BLaER1 (cell line): ENCODE results near the gene KIF4B.
"Not testable (repeated sequence)": the region's sequence is repeated elsewhere in the genome, so short reads cannot be mapped to it uniquely, and the experiment has no call there.

ENCODE experiments used
- H3K27ac ChIP-seq: shearing (Covaris generic); formaldehyde crosslinking; 2 replicates; pipeline ENCODE4 v1.8.1; 2022
- H3K27me3 ChIP-seq: shearing (Covaris generic); formaldehyde crosslinking; 2 replicates; pipeline ENCODE4 v1.8.1; 2022
- H3K36me3 ChIP-seq: shearing (Covaris generic); formaldehyde crosslinking; 2 replicates; pipeline ENCODE4 v1.8.1; 2022
- H3K4me1 ChIP-seq: shearing (Covaris generic); formaldehyde crosslinking; 2 replicates; pipeline ENCODE4 v1.8.1; 2022
- H3K4me2 ChIP-seq: shearing (Covaris generic); formaldehyde crosslinking; 2 replicates; pipeline ENCODE4 v1.8.1; 2022
- H3K4me3 ChIP-seq: shearing (Covaris generic); formaldehyde crosslinking; 2 replicates; pipeline ENCODE4 v1.8.1; 2022
- H3K9ac ChIP-seq: shearing (Covaris generic); formaldehyde crosslinking; 2 replicates; pipeline ENCODE4 v1.8.1; 2022
- H3K9me3 ChIP-seq: shearing (Covaris generic); formaldehyde crosslinking; 2 replicates; pipeline ENCODE4 v1.8.1; 2022
- H4K20me1 ChIP-seq: shearing (Covaris generic); formaldehyde crosslinking; 2 replicates; pipeline ENCODE4 v1.8.1; 2022
- Cebpa-rat ChIP-seq: shearing (Covaris generic); IDR thresholded peaks from 2 replicates; pipeline ENCODE4 v1.8.1; 2022

Gene KIF4B

GRCh38 chr5:154984946-154985516, 28.5 kb upstream of the KIF4B start:
- no peak overlapping the region for H3K9ac ChIP-seq
- no peak overlapping the region for H3K27ac ChIP-seq
- TF ChIP-seq Cebpa-rat, result no peak

GRCh38 chr5:154986151-154986550, 27.4 kb upstream of the KIF4B start:
- no peak overlapping the region for H3K4me3 ChIP-seq
- H3K27ac ChIP-seq, result no peak overlapping the region
- no peaks in the 10 kb centered on the region for H3K27me3 ChIP-seq
- peaks cover 3% of the 10 kb centered on the region for H3K4me1 ChIP-seq
- no peaks in the 10 kb centered on the region for H3K36me3 ChIP-seq
- H3K9ac ChIP-seq, result no peak overlapping the region
- H3K9me3 ChIP-seq, result no peaks in the 10 kb centered on the region
- H4K20me1 ChIP-seq, result no peaks in the 10 kb centered on the region
- no peak for TF ChIP-seq Cebpa-rat
- H3K4me2 ChIP-seq, result no peak overlapping the region

More at GRCh38 chr5:154984946-154985516, 28.5 kb upstream of the KIF4B start:
- Histone ChIP-seq H3K4me3 (no peak overlapping the region), H4K20me1 (no peaks in the 10 kb centered on the region), H3K27me3 (no peaks in the 10 kb centered on the region), H3K36me3 (no peaks in the 10 kb centered on the region), H3K4me1 (no peaks in the 10 kb centered on the region), H3K9me3 (no peaks in the 10 kb centered on the region), H3K4me2 (no peak overlapping the region)

GRCh38 chr5:154989626-154990025, 23.9 kb upstream of the KIF4B start:
- no peaks in the 10 kb centered on the region for H4K20me1 ChIP-seq
- no peak for TF ChIP-seq Cebpa-rat
- peaks cover 34% of the 10 kb centered on the region for H3K4me1 ChIP-seq
- no peak overlapping the region for H3K4me3 ChIP-seq
- H3K36me3 ChIP-seq, result no peaks in the 10 kb centered on the region
- no peak overlapping the region for H3K9ac ChIP-seq
- H3K4me2 ChIP-seq, result no peak overlapping the region
- H3K9me3 ChIP-seq, result no peaks in the 10 kb centered on the region
- H3K27me3 ChIP-seq, result no peaks in the 10 kb centered on the region
- no peak overlapping the region for H3K27ac ChIP-seq

GRCh38 chr5:154993461-154993860, 20.1 kb upstream of the KIF4B start:
- peak overlapping the region; percentile 79 for H3K4me2 ChIP-seq
- no peaks in the 10 kb centered on the region for H3K36me3 ChIP-seq
- peak overlapping the region; percentile 78 for H3K27ac ChIP-seq
- H4K20me1 ChIP-seq, result no peaks in the 10 kb centered on the region
- no peaks in the 10 kb centered on the region for H3K9me3 ChIP-seq
- H3K4me1 ChIP-seq, result peaks cover 39% of the 10 kb centered on the region
- TF ChIP-seq Cebpa-rat, result no peak
- no peak overlapping the region for H3K4me3 ChIP-seq
- H3K27me3 ChIP-seq, result no peaks in the 10 kb centered on the region
- no peak overlapping the region for H3K9ac ChIP-seq

DNA sequence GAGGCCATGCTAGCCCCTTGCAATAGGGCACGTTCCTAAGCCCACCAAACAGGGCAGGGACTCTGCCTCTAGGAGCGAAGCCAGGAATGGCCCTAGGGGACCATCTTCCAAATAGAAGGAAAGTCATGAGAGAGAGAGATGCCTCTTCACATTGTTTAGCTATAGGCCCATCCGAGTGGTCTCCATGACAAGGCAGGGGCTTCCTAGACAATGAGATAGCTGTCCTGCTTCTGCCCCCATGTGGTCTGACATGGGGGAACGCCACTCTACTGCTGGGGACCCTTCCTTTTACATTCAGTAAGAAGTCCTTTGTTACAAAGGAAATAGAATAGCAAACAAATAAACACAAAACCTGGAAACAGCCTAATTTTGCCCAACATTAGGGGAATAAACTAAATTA, 17.9 kb upstream of the KIF4B start:
- TF ChIP-seq Cebpa-rat, result no peak
- Histone ChIP-seq H3K4me3 (no peak overlapping the region), H4K20me1 (no peaks in the 10 kb centered on the region), H3K4me1 (peaks cover 39% of the 10 kb centered on the region), H3K36me3 (no peaks in the 10 kb centered on the region), H3K9ac (no peak overlapping the region), H3K27me3 (no peaks in the 10 kb centered on the region), H3K9me3 (no peaks in the 10 kb centered on the region), H3K4me2 (no peak overlapping the region), H3K27ac (no peak overlapping the region)

DNA sequence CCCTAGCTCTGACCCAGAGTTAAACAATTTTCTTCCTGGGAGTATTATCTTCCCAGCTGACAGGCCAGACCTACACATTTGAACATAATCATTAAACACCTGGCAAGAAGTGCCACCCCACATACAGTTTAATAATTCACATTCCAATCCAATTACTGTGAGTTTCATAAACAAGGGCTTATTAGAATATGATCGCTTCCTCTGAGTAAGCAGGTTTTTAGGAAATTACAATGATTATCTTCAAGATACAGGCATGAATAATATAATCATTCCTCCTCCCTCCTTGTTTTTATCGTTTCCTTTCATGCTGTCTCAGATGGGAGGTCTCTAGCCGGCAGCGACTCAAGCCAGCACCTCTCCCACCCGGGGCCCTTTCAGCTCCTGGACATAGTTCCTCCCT, 15.8 kb upstream of the KIF4B start:
- no peak for TF ChIP-seq Cebpa-rat
- Histone ChIP-seq H3K27ac (no peak overlapping the region), H4K20me1 (no peaks in the 10 kb centered on the region)

GRCh38 chr5:154999865-155000264, 13.7 kb upstream of the KIF4B start:
- Histone ChIP-seq H3K4me2 (no peak overlapping the region), H3K9ac (no peak overlapping the region), H3K36me3 (no peaks in the 10 kb centered on the region)

More for the DNA sequence above, 15.8 kb upstream of the KIF4B start:
- H3K36me3 ChIP-seq, result no peaks in the 10 kb centered on the region
- no peaks in the 10 kb centered on the region for H3K9me3 ChIP-seq
- H3K4me2 ChIP-seq, result no peak overlapping the region
- H3K9ac ChIP-seq, result no peak overlapping the region
- peaks cover 20% of the 10 kb centered on the region for H3K4me1 ChIP-seq
- H3K4me3 ChIP-seq, result no peak overlapping the region
- H3K27me3 ChIP-seq, result no peaks in the 10 kb centered on the region

DNA sequence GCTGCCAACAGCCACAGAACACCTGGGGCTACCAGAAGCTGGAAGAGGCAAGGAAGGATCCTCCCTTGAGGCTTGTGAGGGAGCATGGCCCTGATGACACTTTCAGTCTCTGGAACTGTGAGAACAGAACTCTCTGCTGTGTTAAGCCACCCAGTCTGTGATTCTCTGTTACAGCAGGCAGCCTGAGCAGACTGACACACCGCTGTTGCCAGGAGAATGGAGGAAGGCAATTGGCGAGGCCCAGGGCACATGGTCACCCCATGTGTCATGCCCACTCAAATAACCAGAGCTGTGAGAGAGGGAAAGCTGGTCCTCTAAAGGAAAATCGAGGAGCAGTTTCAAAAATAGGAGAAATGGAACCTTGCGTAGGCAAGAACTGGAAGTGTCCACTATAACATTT, 12.0 kb upstream of the KIF4B start:
- Histone ChIP-seq H3K9me3 (peaks cover 10% of the 10 kb centered on the region), H4K20me1 (no peaks in the 10 kb centered on the region)
- no peak for TF ChIP-seq Cebpa-rat

More at GRCh38 chr5:154999865-155000264, 13.7 kb upstream of the KIF4B start:
- peaks cover 9% of the 10 kb centered on the region for H3K9me3 ChIP-seq
- H3K27ac ChIP-seq, result no peak overlapping the region
- no peak overlapping the region for H3K4me3 ChIP-seq
- H3K27me3 ChIP-seq, result no peaks in the 10 kb centered on the region
- no peaks in the 10 kb centered on the region for H4K20me1 ChIP-seq
- peaks cover 3% of the 10 kb centered on the region for H3K4me1 ChIP-seq
- no peak for TF ChIP-seq Cebpa-rat

GRCh38 chr5:155002722-155003121, 10.8 kb upstream of the KIF4B start:
- H3K9ac ChIP-seq, H4K20me1 ChIP-seq, H3K27ac ChIP-seq, H3K27me3 ChIP-seq, H3K4me3 ChIP-seq, H3K4me2 ChIP-seq, H3K36me3 ChIP-seq, H3K4me1 ChIP-seq, H3K9me3 ChIP-seq: not testable (repeated sequence)

More for the DNA sequence above, 12.0 kb upstream of the KIF4B start:
- Histone ChIP-seq H3K4me3 (no peak overlapping the region), H3K36me3 (no peaks in the 10 kb centered on the region), H3K4me2 (no peak overlapping the region), H3K27me3 (no peaks in the 10 kb centered on the region), H3K27ac (no peak overlapping the region), H3K9ac (no peak overlapping the region), H3K4me1 (no peaks in the 10 kb centered on the region)

DNA sequence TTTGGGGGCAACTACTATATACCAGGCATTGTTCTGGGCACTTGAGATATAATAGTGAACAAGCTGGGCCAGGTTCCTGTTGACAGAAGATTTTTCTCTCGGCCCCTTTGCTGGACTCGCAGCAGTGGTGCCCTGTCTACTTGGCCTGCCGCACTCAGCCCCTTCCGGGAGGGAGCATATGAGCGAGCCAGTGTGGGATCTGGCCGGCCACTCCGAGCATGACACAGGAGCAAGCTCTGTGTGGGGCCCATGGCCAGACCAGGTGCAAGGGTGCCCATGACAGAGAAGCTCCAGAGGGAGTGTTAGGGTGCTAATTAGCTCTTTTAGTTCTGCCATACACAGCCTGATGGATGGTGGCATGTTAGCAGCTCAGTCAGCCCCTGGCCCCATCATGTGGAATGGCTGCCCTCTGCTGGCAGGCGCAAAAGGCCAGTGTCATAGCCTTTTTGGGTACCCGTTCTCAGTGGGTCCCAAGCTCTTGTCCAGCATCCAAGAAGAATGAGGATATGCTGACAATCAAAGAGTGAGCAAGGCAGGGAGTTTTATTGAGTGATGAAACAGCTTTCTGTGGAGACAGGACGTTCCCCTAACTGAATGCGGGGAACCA, 9.3 kb upstream of the KIF4B start:
- no peak overlapping the region for H3K4me2 ChIP-seq
- H4K20me1 ChIP-seq, result no peaks in the 10 kb centered on the region
- no peak overlapping the region for H3K27ac ChIP-seq
- TF ChIP-seq Cebpa-rat, result no peak
- no peaks in the 10 kb centered on the region for H3K27me3 ChIP-seq
- peaks cover 10% of the 10 kb centered on the region for H3K9me3 ChIP-seq
- no peak overlapping the region for H3K9ac ChIP-seq
- no peaks in the 10 kb centered on the region for H3K4me1 ChIP-seq
- no peaks in the 10 kb centered on the region for H3K36me3 ChIP-seq
- H3K4me3 ChIP-seq, result no peak overlapping the region

GRCh38 chr5:155006265-155006664, 7.3 kb upstream of the KIF4B start:
- not testable (repeated sequence) for H3K4me2 ChIP-seq, H3K4me3 ChIP-seq, H4K20me1 ChIP-seq, H3K27me3 ChIP-seq, H3K4me1 ChIP-seq, H3K9me3 ChIP-seq, H3K36me3 ChIP-seq, H3K9ac ChIP-seq, H3K27ac ChIP-seq
